GM19452 (cell line): ENCODE results near the gene OR5K3.

Experiments used
- ATAC-seq: cut with Tn5 transposase; IDR thresholded peaks from one replicate; pipeline ENCODE4 v1.9.1; 2021; ENCODE audit not compliant: unreplicated experiment

OR5K3 gene

DNA sequence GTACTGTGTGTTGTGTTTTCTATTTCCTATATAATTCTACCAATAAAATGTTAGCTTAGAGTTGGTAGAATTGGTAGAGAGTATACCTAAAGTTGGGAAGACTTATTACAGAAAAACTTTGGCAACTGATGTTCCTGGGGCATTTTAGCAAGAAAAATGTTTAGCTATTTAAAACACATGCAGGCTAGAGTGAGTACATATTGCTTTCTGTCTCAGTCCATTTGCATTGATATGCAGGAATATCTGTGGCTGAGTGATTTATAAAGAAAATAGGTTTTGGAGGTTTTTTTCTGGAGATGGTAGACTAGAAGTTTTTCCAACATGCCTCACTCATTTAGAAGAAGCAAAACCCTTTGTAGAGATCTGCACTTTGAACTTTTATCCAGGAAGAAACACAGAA is 42.1 kb downstream of the OR5K3 start:
- ATAC-seq: no peak

DNA sequence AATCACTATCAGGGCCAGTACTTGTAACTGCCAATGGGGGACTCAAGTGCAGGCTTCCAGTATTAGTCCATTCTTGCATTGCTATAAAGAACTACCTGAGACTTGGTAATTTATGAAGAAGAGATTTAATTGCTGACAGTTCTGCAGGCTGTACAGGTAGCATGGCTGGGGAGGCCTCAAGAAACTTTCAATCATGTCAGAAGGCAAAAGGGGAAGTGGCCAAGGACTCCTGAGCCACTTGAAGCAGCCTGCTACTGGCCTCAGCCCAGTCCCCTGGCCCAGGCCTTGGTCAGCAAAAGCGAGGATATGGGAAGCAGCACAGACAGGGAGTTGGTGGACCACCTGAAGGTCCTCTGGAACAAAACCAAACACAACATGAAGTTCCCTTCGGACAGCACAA is 43.3 kb downstream of the OR5K3 start:
- ATAC-seq: no peak

DNA sequence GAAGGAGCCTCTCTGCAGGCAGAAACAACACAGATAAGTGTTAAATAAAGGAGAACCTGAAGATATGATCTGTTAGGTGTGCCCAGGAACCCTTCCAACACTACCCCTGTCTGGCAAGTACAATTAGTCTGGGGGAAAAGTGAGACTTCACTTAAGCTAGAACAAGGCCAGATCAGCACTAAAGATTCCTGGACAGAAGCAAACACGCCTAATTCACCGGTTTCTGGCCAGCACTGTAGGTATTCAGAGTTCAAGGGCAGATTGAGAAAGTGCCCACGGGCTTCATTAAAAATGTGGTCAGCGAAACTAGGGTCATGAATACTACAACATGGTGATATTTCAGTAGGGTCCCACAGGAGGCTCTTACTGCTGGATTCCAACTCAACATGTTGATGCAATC is 43.9 kb downstream of the OR5K3 start:
- no peak for ATAC-seq

DNA sequence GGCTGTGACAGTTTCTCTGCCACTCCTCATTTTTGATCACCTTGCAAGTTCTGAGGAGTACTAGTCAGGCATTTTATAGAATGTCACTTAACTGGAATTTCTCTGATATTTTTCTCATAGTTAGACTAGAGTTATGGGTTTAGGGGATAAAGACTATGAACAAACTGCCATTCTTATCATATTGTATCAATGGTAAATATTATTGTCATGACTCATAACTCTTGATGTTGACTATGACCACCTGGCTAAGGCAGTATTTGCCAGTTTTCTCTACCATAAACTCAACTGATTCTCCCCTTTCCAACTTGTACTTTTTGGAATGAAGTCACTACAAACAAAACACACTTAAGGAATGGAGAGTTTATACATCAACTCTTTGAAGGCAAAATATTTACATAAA is 49.8 kb downstream of the OR5K3 start:
- ATAC-seq: no peak
